ENCODE results near the gene ARHGEF17.

DNA sequence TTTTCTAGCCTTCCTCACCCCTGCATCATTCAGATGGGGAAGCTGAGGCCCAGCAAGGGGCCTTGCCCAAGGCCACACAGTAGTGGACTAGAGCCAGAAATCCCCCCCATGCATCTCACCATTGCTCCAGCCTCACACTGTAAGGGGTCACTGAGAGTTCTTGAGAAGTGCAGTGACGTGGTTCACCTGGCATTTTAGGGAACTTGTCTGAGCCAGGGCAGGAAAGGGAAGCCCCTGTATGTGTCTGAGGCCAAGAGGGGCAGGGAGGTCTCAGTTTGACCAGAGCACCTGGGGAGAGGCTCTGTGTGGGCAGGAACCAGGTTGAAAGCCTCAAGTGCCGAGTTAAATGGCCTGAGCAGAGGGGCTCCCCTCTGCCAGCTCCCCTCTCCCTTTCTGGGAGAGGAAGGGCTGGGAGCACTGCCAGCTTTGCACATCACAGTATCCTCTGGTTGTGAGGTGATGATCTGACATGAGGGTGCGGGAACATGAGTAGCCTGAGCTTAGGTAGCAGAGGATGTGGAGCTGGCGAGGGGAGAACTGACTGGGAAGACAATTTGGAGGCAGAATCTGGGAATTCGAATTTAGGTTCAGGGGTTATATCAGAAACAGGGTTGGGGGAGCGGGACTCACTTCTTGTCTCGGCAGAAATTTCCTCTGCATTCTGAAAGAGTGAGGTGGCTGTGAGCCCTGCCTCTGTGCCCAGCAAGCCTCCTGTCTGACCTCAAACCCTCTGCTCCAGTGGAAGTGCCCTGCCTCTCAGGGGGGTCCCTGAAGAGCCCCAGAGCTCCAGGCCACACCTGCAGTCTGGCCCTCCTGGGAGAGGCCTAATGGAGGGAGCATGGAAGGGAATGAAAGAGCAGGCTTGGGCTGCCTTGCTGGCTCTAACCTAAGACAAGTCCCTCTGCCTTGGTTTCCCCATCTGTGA, 14.6 kb downstream of the ARHGEF17 start:
- TF ChIP-seq, protein P1, sequence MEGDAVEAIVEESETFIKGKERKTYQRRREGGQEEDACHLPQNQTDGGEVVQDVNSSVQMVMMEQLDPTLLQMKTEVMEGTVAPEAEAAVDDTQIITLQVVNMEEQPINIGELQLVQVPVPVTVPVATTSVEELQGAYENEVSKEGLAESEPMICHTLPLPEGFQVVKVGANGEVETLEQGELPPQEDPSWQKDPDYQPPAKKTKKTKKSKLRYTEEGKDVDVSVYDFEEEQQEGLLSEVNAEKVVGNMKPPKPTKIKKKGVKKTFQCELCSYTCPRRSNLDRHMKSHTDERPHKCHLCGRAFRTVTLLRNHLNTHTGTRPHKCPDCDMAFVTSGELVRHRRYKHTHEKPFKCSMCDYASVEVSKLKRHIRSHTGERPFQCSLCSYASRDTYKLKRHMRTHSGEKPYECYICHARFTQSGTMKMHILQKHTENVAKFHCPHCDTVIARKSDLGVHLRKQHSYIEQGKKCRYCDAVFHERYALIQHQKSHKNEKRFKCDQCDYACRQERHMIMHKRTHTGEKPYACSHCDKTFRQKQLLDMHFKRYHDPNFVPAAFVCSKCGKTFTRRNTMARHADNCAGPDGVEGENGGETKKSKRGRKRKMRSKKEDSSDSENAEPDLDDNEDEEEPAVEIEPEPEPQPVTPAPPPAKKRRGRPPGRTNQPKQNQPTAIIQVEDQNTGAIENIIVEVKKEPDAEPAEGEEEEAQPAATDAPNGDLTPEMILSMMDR (conservative IDR thresholded peaks at IDR 0.05 in 1 of 2, IDR thresholded peaks at IDR 0.05 in 1 of 2; ENCODE audit: extremely low read depth in 1 of 2, insufficient read depth in 1 of 2, low read depth in 1 of 2, low read length in 2 of 2): no peak
- TF ChIP-seq EZH2 (IDR thresholded peaks at IDR 0.05; ENCODE audit: borderline replicate concordance, low read length): no peak

All from mammary epithelial cell (primary cell).